Esophagus squamous epithelium (tissue), 4 donors: ENCODE measurements around the gene TMEM170A.
"Not testable (repeated sequence)": the region's sequence is repeated elsewhere in the genome, so short reads cannot be mapped to it uniquely, and the experiment has no call there.

Experiments
- CTCF ChIP-seq, 6 experiments: fragments of 450-650 bp in 4 of 6; fragments of 200-600 bp in 2 of 6; sonication (generic) in 2 of 6; IDR thresholded peaks; one replicate each; pipeline ENCODE4 v1.5.1; 2016 to 2019; ENCODE audit warnings: antibody characterized with exemption in 6 of 6, mild to moderate bottlenecking in 4 of 6, moderate library complexity in 4 of 6
- POLR2A ChIP-seq, 4 donors: fragments of 450-650 bp; IDR thresholded peaks; one replicate each; pipeline ENCODE4 v1.6.1; 2017; ENCODE audit warnings: antibody characterized with exemption in 4 of 4, mild to moderate bottlenecking in 4 of 4, moderate library complexity in 3 of 4

- TF ChIP-seq CTCF, POLR2A (IDR thresholded peaks at IDR 0.05): not testable (repeated sequence)
These were observed 34.3 kb upstream of the TMEM170A start for GRCh38 chr16:75498605-75499322.
